Lower leg skin (tissue), 4 donors: ENCODE measurements around the gene MGLL. TPM values are rescaled to one million over a fixed set of nuclear protein-coding genes. Genes with fewer than 3 reads are reported as not detected.
A peak's percentile ranks its signal among the peaks of the same experiment; 100 is the strongest.

Experiments used
- DNase-seq, 2 donors: peaks; one replicate each; pipeline ENCODE4 v3.0.0-alpha.2; 2019; ENCODE audit warnings: low spot score in 2 of 2
- H3K4me3 ChIP-seq: fragments of 200-600 bp; sonication (generic); 2 replicates; pipeline ENCODE4 v1.5.1; 2017; ENCODE audit warnings: mild to moderate bottlenecking, low read depth; ENCODE audit not compliant: poor library complexity, severe bottlenecking
- CTCF ChIP-seq, 3 donors: fragments of 450-650 bp; IDR thresholded peaks; one replicate each; pipeline ENCODE4 v1.5.1; 2016; ENCODE audit warnings: antibody characterized with exemption in 3 of 3, mild to moderate bottlenecking in 3 of 3, moderate library complexity in 2 of 3
- POLR2A ChIP-seq, 2 donors: fragments of 450-650 bp; IDR thresholded peaks; one replicate each; pipeline ENCODE4 v1.6.1; 2016 to 2017; ENCODE audit warnings: antibody characterized with exemption in 2 of 2, mild to moderate bottlenecking in 1 of 2, moderate library complexity in 1 of 2
- whole genome bisulfite sequencing, 2 donors: methylation state at CpG; one replicate each; pipeline ENCODE4 v1.1.5; 2018; 5-methylcytosine and 5-hydroxymethylcytosine counted together
- intact Hi-C: fragments of 100-400 bp; cut with DNase I; formaldehyde crosslinking; loops from one replicate; pipeline ENCODE4 v1.15.0; 2023; ENCODE audit warnings: low total_unique reads
- total RNA-seq, 4 donors: library from RNA; depleted of rRNA; stranded (reverse); fragments of >200 nt; gene quantifications; one replicate each; pipeline ENCODE4 v1.1.0, GENCODE V29; 2016

MGLL gene
- total RNA-seq, 4 donors from 2014 or later = 44.0 to 57.4 (median 48.0) TPM

DNA sequence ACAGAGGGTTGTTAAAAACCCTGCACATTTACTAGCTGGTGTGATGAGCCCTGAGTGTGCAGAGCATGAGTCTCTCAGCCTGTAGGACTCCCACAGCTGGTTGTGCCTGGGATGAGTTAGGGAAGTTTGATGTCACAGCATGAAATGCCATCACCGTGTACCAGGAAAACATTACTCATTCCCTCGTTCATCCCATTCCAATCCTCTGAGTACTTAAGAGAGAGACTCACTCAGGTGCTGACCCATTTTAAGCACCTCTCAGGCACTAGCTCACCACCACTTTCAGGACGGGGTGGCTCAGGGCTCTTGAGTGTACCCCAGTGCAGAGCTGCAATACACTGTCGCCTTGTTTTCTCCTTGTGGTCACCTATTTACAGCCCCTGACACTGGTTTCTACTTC lies 18.7 kb downstream of the MGLL start:
- TF ChIP-seq CTCF (IDR thresholded peaks at IDR 0.05) (no peak), POLR2A (IDR thresholded peaks at IDR 0.05) (no peak)
- intact Hi-C loops = no loop called here
- WGBS, 2 donors = 53 to 54% methylated on average over 4 of the region's 4 CpGs
- no peak overlapping the region for H3K4me3 ChIP-seq
- DNase-seq = peak in 1 of 2 donors; percentile 52

DNA sequence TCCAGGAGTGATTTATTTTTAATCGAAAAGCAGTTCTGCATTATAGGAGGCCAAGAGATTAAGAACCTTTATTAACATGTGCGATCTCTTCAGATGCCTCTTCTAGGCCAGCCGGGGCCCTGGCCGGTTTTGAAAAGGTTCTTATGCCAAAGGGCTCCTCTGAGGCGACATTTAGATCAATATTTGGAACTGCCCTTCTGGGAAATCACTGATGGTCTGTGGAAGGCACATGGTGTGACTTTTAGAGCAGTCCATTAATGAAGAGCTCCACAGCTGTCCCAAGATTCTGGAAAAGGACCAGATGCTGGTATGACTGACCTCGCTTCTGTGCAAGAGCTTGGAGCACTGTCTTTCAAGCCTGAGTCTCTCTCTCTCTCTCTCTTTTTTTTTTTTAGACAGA lies 19.7 kb downstream of the MGLL start:
- 89 to 93% methylated on average over 6 of the region's 6 CpGs for WGBS, 2 donors
- no peak overlapping the region for H3K4me3 ChIP-seq
- TF ChIP-seq POLR2A (IDR thresholded peaks at IDR 0.05) (no peak), CTCF (IDR thresholded peaks at IDR 0.05) (no peak)
- intact Hi-C loops = no loop called here
- DNase-seq = peak in 1 of 2 donors; percentile 67

DNA sequence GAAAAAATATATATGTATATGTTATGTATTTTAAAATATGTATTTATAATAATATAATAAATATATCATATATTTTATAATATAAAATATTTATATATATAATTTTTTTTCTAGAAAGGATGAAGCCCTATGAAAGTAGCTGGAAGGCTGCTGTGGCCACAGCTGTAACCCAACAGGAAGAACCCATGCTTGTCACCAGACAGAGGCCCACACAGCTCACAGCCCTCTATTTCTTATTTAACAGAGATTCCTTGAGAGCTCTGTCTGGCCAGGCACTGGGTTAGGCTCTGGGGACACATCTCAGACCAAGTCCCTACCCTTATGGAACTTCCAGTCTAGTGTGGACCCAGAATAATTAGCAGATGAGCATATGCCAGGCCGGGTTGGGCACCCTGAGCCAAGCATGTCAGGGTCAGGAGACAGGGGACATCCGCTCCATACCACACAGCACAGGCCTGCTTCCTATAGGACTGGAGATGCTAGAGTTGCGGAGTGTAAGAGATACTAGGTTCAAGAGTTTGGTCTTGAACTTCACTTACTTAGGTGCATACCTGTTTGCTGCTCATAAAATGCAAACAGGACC lies 20.5 kb downstream of the MGLL start:
- no peak for TF ChIP-seq POLR2A (IDR thresholded peaks at IDR 0.05)
- TF ChIP-seq CTCF (IDR thresholded peaks at IDR 0.05) = no peak
- H3K4me3 ChIP-seq = no peak overlapping the region
- no peak for DNase-seq
- intact Hi-C loops = no loop called here
- 88 to 100% methylated on average over 2 to 3 of the region's 3 CpGs for WGBS, 2 donors

GRCh38 chr3:127800508-127800907 lies 21.8 kb downstream of the MGLL start:
- intact Hi-C loops = no loop called here
- H3K4me3 ChIP-seq = no peak overlapping the region
- no peak for DNase-seq
- WGBS, 2 donors = 72 to 75% methylated on average over 2 of the region's 2 CpGs
- TF ChIP-seq CTCF (IDR thresholded peaks at IDR 0.05) = no peak
- TF ChIP-seq POLR2A (IDR thresholded peaks at IDR 0.05) = no peak

DNA sequence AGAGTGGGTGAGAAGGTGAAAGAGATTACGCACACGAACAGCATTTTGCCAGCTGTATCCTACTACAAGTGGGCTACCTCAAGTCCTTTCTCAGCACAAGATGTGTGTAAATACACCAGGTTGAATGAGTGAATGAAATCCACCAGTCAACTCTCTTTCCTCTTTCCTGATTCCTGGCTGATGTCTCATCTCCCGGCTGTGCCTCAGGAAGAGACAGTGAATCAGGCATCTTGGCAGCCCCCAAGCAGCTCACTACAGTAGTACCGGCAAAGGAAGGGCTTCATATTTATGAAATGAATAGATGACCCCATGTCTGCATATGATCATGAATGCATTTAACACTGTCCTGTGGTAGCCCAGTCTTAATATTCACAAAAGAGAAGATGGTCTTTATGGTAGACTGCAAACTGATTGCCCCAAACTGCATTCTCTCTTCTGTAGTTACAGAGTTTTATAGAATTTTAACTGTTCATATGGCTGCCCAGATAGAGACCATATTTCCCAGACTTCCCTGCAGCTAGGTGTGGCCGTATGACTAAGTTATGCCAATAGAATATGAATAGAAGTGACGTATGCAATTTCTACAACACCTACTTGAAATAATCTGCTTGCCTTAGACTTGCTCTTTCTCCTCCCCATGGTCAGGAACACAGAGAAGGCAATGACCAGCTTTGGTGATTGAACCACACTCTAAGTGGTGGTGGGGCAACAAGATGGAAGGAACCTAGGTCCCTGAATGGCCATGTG lies 22.7 kb downstream of the MGLL start:
- no peak for DNase-seq
- WGBS, 2 donors = 56 to 72% methylated on average over 6 of the region's 6 CpGs
- H3K4me3 ChIP-seq = no peak overlapping the region

More for the DNA sequence above, 22.7 kb downstream of the MGLL start:
- TF ChIP-seq CTCF (IDR thresholded peaks at IDR 0.05) = no peak
- TF ChIP-seq POLR2A (IDR thresholded peaks at IDR 0.05) = no peak
- intact Hi-C loops = no loop called here
